ENCODE data around the gene LARP6. TPM values are rescaled to one million over a fixed set of nuclear protein-coding genes. Genes with fewer than 3 reads are reported as not detected.

LARP6 gene
- total RNA-seq, 1 experiment from 2014 or later, result 53.6 TPM

DNA sequence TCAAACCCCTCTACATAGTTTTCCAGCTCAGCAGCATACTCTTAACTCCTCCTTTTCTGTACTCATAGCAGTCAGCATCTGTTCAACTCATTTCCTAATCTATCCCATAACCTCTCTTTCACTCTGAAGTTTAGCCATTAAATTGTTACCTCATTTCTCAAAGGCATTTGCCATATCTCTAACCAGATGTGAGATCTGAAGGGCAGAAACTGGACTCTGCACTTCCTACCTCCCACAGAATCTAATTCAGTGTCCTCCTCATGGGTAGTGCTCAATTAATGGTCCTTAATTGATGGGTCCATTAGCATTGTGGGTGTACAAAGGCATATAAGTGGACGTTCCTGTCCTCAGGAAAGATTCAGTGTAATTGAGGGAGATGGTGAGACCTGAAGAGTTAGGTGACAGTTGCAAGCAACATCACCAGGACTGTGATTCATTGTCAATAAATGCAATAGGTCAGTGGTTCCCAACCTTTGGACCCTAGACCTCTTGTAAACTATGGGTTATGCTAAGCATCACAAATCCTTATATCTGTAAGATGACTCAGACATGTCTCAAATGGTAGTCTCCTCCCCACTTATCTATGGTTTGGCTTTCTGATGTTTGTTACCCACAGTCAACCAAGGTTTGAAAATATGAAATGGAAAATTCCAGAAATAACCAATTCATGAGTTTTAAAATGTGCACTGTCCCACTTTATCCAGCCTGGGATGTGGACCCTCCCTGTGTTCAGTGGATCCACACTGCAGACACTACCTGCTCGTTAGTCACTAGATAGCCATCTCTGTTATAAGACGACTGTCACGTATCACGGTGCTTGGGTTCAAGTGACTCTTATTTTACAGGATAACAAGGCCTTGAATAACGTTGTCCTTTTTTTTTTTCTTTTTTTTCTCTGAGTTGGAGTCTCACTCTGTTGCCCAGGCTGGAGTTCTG lies 65.6 kb downstream of the LARP6 start:
- no peaks in the 10 kb centered on the region for H3K27me3 ChIP-seq (replicated peaks; ENCODE audit: insufficient read depth, low read depth, low read length, poor library complexity)
- no TSS peak for BruUV-seq (replicated peaks)
- TF ChIP-seq, protein P1, sequence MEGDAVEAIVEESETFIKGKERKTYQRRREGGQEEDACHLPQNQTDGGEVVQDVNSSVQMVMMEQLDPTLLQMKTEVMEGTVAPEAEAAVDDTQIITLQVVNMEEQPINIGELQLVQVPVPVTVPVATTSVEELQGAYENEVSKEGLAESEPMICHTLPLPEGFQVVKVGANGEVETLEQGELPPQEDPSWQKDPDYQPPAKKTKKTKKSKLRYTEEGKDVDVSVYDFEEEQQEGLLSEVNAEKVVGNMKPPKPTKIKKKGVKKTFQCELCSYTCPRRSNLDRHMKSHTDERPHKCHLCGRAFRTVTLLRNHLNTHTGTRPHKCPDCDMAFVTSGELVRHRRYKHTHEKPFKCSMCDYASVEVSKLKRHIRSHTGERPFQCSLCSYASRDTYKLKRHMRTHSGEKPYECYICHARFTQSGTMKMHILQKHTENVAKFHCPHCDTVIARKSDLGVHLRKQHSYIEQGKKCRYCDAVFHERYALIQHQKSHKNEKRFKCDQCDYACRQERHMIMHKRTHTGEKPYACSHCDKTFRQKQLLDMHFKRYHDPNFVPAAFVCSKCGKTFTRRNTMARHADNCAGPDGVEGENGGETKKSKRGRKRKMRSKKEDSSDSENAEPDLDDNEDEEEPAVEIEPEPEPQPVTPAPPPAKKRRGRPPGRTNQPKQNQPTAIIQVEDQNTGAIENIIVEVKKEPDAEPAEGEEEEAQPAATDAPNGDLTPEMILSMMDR (conservative IDR thresholded peaks at IDR 0.05; ENCODE audit: low read depth, low read length), result no peak
- TF ChIP-seq EZH2 (IDR thresholded peaks at IDR 0.05; ENCODE audit: borderline replicate concordance, low read depth, low read length, poor library complexity, severe bottlenecking), result no peak
- H3K4me3 ChIP-seq (ENCODE audit: low read depth, low read length, poor library complexity, severe bottlenecking), result no peak overlapping the region
- CTCF ChIA-PET, result no interaction called here
- no peak for DNase-seq (ENCODE audit: low spot score)
- no peaks in the 10 kb centered on the region for H3K4me1 ChIP-seq (ENCODE audit: insufficient read depth, low read length, poor library complexity, severe bottlenecking)
- no peaks in the 10 kb centered on the region for H3K9me3 ChIP-seq (ENCODE audit: low read depth, low read length, poor library complexity, severe bottlenecking)
- POLR2A ChIA-PET (ENCODE audit: low non-redundant PET), result no interaction called here
- H3K36me3 ChIP-seq (ENCODE audit: insufficient read depth, low read length, poor library complexity, severe bottlenecking), result no peaks in the 10 kb centered on the region
- intact Hi-C loops (cut with micrococcal nuclease; ENCODE audit: unreplicated experiment), result no loop called here
- no peak overlapping the region for H3K27ac ChIP-seq (ENCODE audit: low read depth, low read length, poor library complexity, severe bottlenecking)

DNA sequence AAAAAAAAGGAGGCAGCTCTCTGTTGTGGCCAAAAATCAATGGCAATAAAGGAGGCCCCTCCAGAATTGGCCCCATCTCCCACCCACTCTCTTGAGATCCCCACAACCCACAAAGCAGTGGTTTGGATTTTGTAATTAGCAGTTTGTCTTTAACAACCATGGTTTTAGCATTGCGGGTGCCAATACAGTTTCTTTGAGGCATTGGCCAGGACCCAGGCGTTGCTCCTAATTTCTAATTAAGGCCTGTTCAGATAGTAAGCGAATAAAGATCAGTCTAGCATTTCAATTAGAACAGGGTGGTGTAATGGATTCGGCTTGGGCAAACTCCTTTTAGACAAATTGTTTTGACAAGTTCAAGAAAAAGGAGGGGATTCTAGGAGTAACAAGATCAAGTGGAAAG lies 67.0 kb downstream of the LARP6 start:
- H3K4me1 ChIP-seq (ENCODE audit: insufficient read depth, low read length, poor library complexity, severe bottlenecking), result no peaks in the 10 kb centered on the region
- H3K9me3 ChIP-seq (ENCODE audit: low read depth, low read length, poor library complexity, severe bottlenecking), result no peaks in the 10 kb centered on the region
- BruUV-seq (replicated peaks), result no TSS peak
- H3K27ac ChIP-seq (ENCODE audit: low read depth, low read length, poor library complexity, severe bottlenecking), result no peak overlapping the region
- ChIA-PET POLR2A (ENCODE audit: low non-redundant PET) (no interaction called here), CTCF (no interaction called here)
- no peak overlapping the region for H3K4me3 ChIP-seq (ENCODE audit: low read depth, low read length, poor library complexity, severe bottlenecking)
- intact Hi-C loops (cut with micrococcal nuclease; ENCODE audit: unreplicated experiment), result no loop called here
- H3K36me3 ChIP-seq (ENCODE audit: insufficient read depth, low read length, poor library complexity, severe bottlenecking), result no peaks in the 10 kb centered on the region
- no peak for DNase-seq (ENCODE audit: low spot score)
- TF ChIP-seq EZH2 (IDR thresholded peaks at IDR 0.05; ENCODE audit: borderline replicate concordance, low read depth, low read length, poor library complexity, severe bottlenecking), result no peak
- TF ChIP-seq, protein P1 (conservative IDR thresholded peaks at IDR 0.05; ENCODE audit: low read depth, low read length), result no peak
- no peaks in the 10 kb centered on the region for H3K27me3 ChIP-seq (replicated peaks; ENCODE audit: insufficient read depth, low read depth, low read length, poor library complexity)

DNA sequence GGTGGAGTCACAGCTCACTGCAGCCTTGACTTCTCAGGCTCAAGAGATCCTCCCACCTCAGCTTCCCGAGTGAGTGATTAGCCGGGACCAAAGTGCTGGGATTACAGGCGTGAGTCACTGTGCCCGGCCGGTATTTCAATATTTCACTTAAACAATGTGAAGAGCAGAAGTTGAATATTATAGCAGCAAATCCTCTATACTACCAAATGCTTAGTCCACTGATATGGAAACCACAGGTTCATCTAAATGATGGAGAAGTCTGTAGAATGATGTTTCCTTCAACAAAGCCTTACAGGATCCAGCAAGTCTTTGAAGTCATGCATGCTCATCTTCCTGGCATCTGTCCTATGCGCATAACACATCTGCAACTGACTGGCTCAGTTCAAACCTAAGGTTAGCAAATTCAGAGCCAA lies 70.3 kb downstream of the LARP6 start:
- ChIA-PET CTCF (no interaction called here), POLR2A (ENCODE audit: low non-redundant PET) (no interaction called here)
- BruUV-seq (replicated peaks), result no TSS peak
- Histone ChIP-seq H3K36me3 (ENCODE audit: insufficient read depth, low read length, poor library complexity, severe bottlenecking) (no peaks in the 10 kb centered on the region), H3K4me1 (ENCODE audit: insufficient read depth, low read length, poor library complexity, severe bottlenecking) (no peaks in the 10 kb centered on the region), H3K4me3 (ENCODE audit: low read depth, low read length, poor library complexity, severe bottlenecking) (no peak overlapping the region), H3K9me3 (ENCODE audit: low read depth, low read length, poor library complexity, severe bottlenecking) (no peaks in the 10 kb centered on the region), H3K27me3 (replicated peaks; ENCODE audit: insufficient read depth, low read depth, low read length, poor library complexity) (no peaks in the 10 kb centered on the region), H3K27ac (ENCODE audit: low read depth, low read length, poor library complexity, severe bottlenecking) (no peak overlapping the region)
- intact Hi-C loops (cut with micrococcal nuclease; ENCODE audit: unreplicated experiment), result no loop called here
- TF ChIP-seq EZH2 (IDR thresholded peaks at IDR 0.05; ENCODE audit: borderline replicate concordance, low read depth, low read length, poor library complexity, severe bottlenecking), result no peak
- TF ChIP-seq, protein P1 (conservative IDR thresholded peaks at IDR 0.05; ENCODE audit: low read depth, low read length), result no peak
- peak; percentile 23 for DNase-seq (ENCODE audit: low spot score)

Measured in A673 (cell line).